Smooth muscle cell (in vitro differentiated cells): Measurements from ENCODE around the gene SYNGR3. TPM values are rescaled to one million over a fixed set of nuclear protein-coding genes. Genes with fewer than 3 reads are reported as not detected.

Source experiments
- DNase-seq: peaks from one replicate; lab custom pipeline; 2025; ENCODE audit not compliant: unreplicated experiment; lab: John Stamatoyannopoulos, UW
- H2AFZ ChIP-seq: fragments of 200-600 bp; sonication (generic); 2 replicates; pipeline ENCODE4 v1.6.0; 2016; ENCODE audit warnings: antibody characterized with exemption, low read depth, mild to moderate bottlenecking
- H3F3A ChIP-seq: fragments of 200-600 bp; sonication (generic); 2 replicates; pipeline ENCODE4 v1.6.0; 2017; ENCODE audit warnings: antibody characterized with exemption, low read depth
- H3K27ac ChIP-seq: fragments of 200-600 bp; sonication (generic); 2 replicates; pipeline ENCODE4 v1.5.1; 2016; ENCODE audit warnings: low read depth, mild to moderate bottlenecking
- H3K27me3 ChIP-seq: fragments of 200-600 bp; sonication (generic); 2 replicates; pipeline ENCODE4 v1.6.1; 2016; ENCODE audit warnings: low read depth, mild to moderate bottlenecking
- H3K36me3 ChIP-seq: fragments of 200-600 bp; sonication (generic); 2 replicates; pipeline ENCODE4 v1.5.1; 2016; ENCODE audit warnings: low read depth
- H3K4me1 ChIP-seq: fragments of 200-600 bp; sonication (generic); 2 replicates; pipeline ENCODE4 v1.5.1; 2016; ENCODE audit warnings: low read depth
- H3K4me2 ChIP-seq: fragments of 200-600 bp; sonication (generic); 2 replicates; pipeline ENCODE4 v1.6.0; 2016; ENCODE audit warnings: mild to moderate bottlenecking
- H3K4me3 ChIP-seq: fragments of 200-600 bp; sonication (generic); 2 replicates; pipeline ENCODE4 v1.5.1; 2016; ENCODE audit warnings: mild to moderate bottlenecking
- H3K79me2 ChIP-seq: fragments of 200-600 bp; sonication (generic); 2 replicates; pipeline ENCODE4 v1.6.0; 2016; ENCODE audit warnings: low read depth, mild to moderate bottlenecking
- H3K9ac ChIP-seq: fragments of 200-600 bp; sonication (generic); 2 replicates; pipeline ENCODE4 v1.6.0; 2016; ENCODE audit warnings: low read depth
- H3K9me3 ChIP-seq: fragments of 200-600 bp; sonication (generic); replicated peaks from 2 replicates; pipeline ENCODE4 v1.5.1; 2016; ENCODE audit warnings: low read depth
- H4K20me1 ChIP-seq: fragments of 200-600 bp; sonication (generic); 2 replicates; pipeline ENCODE4 v1.6.0; 2016; ENCODE audit warnings: low read depth
- WGBS: methylation state at CpG from one replicate; pipeline ENCODE4 v1.1.7; 2016; ENCODE audit warnings: low lambda C conversion rate; 5-methylcytosine and 5-hydroxymethylcytosine counted together
- polyA plus RNA-seq: library from polyadenylated mRNA; unstranded; fragments of >200 nt; fragmentation: Nextera tagmentation; extraction: Ambion mirVana; gene quantifications from 2 replicates; pipeline ENCODE4 v1.2.1, GENCODE V29; 2016
- total RNA-seq: library from RNA; depleted of rRNA; stranded (reverse); fragments of >200 nt; gene quantifications from 2 replicates; pipeline ENCODE4 v1.2.3, GENCODE V29; 2014
- TF ChIP-seq, protein P1 (sequence below): fragments of 200-600 bp; sonication (generic); IDR thresholded peaks from 2 replicates; pipeline ENCODE4 v1.5.1; 2017; ENCODE audit warnings: borderline replicate concordance, mild to moderate bottlenecking, antibody characterized with exemption; ENCODE audit not compliant: insufficient read depth, poor library complexity, severe bottlenecking

SYNGR3 gene
- total and polyA plus RNA-seq, 2 experiments from 2014 or later = 3.0 to 8.7 TPM

DNA sequence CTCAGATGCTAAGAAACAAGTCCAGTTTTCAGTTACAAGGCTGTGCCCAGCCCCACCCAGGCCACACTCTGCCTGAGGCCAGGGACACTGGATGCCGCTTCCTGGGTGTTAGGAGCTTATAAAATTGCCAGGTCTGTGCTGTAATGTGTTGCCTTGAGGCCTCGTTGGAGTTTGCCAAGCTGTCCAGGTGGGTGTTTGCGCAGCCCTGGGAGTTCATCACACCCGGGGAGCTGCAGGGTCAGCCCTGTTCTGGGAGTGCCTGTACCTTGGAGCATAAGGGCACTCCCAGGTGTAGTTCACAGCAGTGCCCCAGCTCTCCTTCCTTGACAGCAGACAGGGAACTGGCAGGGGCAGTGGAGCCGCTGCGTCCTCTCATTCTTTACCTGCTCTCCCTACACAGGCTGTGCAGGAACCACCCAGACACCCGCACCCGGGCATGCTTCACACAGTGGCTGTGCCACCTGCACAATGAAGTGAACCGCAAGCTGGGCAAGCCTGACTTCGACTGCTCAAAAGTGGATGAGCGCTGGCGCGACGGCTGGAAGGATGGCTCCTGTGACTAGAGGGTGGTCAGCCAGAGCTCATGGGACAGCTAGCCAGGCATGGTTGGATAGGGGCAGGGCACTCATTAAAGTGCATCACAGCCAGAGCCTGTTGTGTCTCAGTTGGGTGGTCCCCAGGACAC lies 4.2 kb upstream of the SYNGR3 start:
- Histone ChIP-seq H2AFZ (no peak overlapping the region), H3K27me3 (peaks cover 52% of the 10 kb centered on the region), H3K27ac (no peak overlapping the region), H3K4me1 (peaks cover 11% of the 10 kb centered on the region), H3F3A (peaks cover 7% of the 10 kb centered on the region), H3K9me3 (no peaks in the 10 kb centered on the region), H3K79me2 (no peaks in the 10 kb centered on the region), H3K9ac (no peak overlapping the region), H4K20me1 (no peaks in the 10 kb centered on the region), H3K36me3 (no peaks in the 10 kb centered on the region), H3K4me2 (peak overlapping the region; percentile 99), H3K4me3 (peak overlapping the region; percentile 89)
- WGBS = 98% methylated on average over 14 of the region's 14 CpGs
- no peak for DNase-seq
- TF ChIP-seq, protein P1, sequence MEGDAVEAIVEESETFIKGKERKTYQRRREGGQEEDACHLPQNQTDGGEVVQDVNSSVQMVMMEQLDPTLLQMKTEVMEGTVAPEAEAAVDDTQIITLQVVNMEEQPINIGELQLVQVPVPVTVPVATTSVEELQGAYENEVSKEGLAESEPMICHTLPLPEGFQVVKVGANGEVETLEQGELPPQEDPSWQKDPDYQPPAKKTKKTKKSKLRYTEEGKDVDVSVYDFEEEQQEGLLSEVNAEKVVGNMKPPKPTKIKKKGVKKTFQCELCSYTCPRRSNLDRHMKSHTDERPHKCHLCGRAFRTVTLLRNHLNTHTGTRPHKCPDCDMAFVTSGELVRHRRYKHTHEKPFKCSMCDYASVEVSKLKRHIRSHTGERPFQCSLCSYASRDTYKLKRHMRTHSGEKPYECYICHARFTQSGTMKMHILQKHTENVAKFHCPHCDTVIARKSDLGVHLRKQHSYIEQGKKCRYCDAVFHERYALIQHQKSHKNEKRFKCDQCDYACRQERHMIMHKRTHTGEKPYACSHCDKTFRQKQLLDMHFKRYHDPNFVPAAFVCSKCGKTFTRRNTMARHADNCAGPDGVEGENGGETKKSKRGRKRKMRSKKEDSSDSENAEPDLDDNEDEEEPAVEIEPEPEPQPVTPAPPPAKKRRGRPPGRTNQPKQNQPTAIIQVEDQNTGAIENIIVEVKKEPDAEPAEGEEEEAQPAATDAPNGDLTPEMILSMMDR = no peak

DNA sequence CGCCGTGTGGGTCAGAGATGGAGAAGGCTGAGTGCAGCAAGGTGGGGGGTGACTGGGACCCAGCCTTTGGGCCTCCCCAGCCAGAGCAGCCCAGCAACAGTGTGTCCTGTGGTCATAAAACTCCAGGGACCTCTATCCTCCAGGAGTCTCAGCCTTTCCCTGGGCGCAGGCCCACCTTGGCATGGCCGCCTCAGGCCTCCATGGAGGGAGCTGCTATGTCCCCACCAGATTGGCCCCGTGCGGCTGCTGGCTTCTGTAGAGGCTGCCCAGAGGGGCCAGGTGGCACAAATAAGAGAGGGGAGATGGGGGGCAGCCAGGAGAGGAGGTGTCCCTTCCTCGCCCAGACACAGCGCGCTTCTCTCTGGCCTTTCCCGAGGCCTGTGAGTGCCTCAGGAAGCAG lies 2.6 kb upstream of the SYNGR3 start:
- TF ChIP-seq, protein P1 = no peak
- no peak for DNase-seq
- Histone ChIP-seq H2AFZ (no peak overlapping the region), H3K79me2 (no peaks in the 10 kb centered on the region), H3K9ac (no peak overlapping the region), H3K36me3 (no peaks in the 10 kb centered on the region), H3F3A (peaks cover 15% of the 10 kb centered on the region), H4K20me1 (no peaks in the 10 kb centered on the region), H3K27me3 (peaks cover 47% of the 10 kb centered on the region), H3K9me3 (no peaks in the 10 kb centered on the region), H3K4me1 (peaks cover 18% of the 10 kb centered on the region), H3K27ac (no peak overlapping the region), H3K4me2 (no peak overlapping the region), H3K4me3 (no peak overlapping the region)
- 98% methylated on average over 10 of the region's 10 CpGs for WGBS

DNA sequence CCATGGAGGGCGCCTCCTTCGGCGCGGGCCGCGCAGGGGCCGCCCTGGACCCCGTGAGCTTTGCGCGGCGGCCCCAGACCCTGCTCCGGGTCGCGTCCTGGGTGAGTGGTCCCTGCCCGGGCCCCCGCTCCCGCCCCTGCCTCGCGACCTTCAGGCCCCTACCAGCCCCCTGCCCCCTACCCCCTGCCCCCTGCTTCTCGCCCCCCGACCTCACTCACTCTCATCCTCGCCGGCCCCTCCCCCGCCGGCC lies 256 bp downstream of the SYNGR3 start:
- peak overlapping the region; percentile 46 for H3K4me3 ChIP-seq

More for the DNA sequence above, 256 bp downstream of the SYNGR3 start:
- Histone ChIP-seq H4K20me1 (no peaks in the 10 kb centered on the region), H3K9me3 (no peaks in the 10 kb centered on the region), H3K9ac (no peak overlapping the region), H3K4me1 (peaks cover 13% of the 10 kb centered on the region), H2AFZ (no peak overlapping the region), H3F3A (peaks cover 8% of the 10 kb centered on the region), H3K36me3 (no peaks in the 10 kb centered on the region), H3K27ac (no peak overlapping the region), H3K79me2 (no peaks in the 10 kb centered on the region), H3K27me3 (peaks cover 39% of the 10 kb centered on the region), H3K4me2 (peak overlapping the region; percentile 82)
- WGBS = 0% methylated on average over 4 of the region's 25 CpGs
- DNase-seq = no peak
- TF ChIP-seq, protein P1 = no peak
